ENCODE measurements around the gene FIGN. TPM values are rescaled to one million over a fixed set of nuclear protein-coding genes. Genes with fewer than 3 reads are reported as not detected.

Gene FIGN
- total and polyA plus RNA-seq, 2 donors (not counting 1 experiment from before 2014, with no cell fraction given), result 1.5 to 1.6 TPM

- H2AFZ ChIP-seq (ENCODE audit: low read length), result no peak overlapping the region
- H3K4me3 ChIP-seq (replicated peaks in 1 of 4; ENCODE audit: control extremely low read depth in 1 of 4, insufficient read depth in 1 of 4, low read depth in 3 of 4, low read length in 4 of 4), result no peak overlapping the region
- no peaks in the 10 kb centered on the region for H4K20me1 ChIP-seq (ENCODE audit: control insufficient read depth, extremely low read depth, insufficient read depth, low read length)
- H3K4me1 ChIP-seq (ENCODE audit: control insufficient read depth, extremely low read depth, insufficient read depth, low read length), result no peaks in the 10 kb centered on the region
- no peak overlapping the region for H3K9ac ChIP-seq (ENCODE audit: insufficient read depth, low read length)
- H3K9me3 ChIP-seq (ENCODE audit: control insufficient read depth, insufficient read depth, low read depth, low read length), result no peaks in the 10 kb centered on the region
- TF ChIP-seq CTCF (conservative IDR thresholded peaks at IDR 0.05 in 1 of 2, IDR thresholded peaks at IDR 0.05 in 1 of 2; ENCODE audit: low read depth in 1 of 2, low read length in 2 of 2) (no peak), EZH2 (IDR thresholded peaks at IDR 0.05; ENCODE audit: low read length, missing control alignments) (no peak)
- H3K27me3 ChIP-seq (ENCODE audit: control insufficient read depth, insufficient read depth, low read length), result no peaks in the 10 kb centered on the region
- peak in 1 of 2 donors; percentile 16 for DNase-seq (ENCODE audit: low read depth in 2 of 2)
- H3K79me2 ChIP-seq (ENCODE audit: control insufficient read depth, insufficient read depth, low read length), result no peaks in the 10 kb centered on the region
- H3K27ac ChIP-seq (ENCODE audit: insufficient read depth, low read length), result no peak overlapping the region
- no peaks in the 10 kb centered on the region for H3K36me3 ChIP-seq (ENCODE audit: control insufficient read depth, insufficient read depth, low read length)
- H3K4me2 ChIP-seq (ENCODE audit: extremely low read depth, insufficient read depth, low read length), result no peak overlapping the region
Observed at GRCh38 chr2:163594497-163594896, 141.3 kb downstream of the FIGN start.

- H3K27me3 ChIP-seq (ENCODE audit: control insufficient read depth, insufficient read depth, low read length), result no peaks in the 10 kb centered on the region
- H3K9me3 ChIP-seq (ENCODE audit: control insufficient read depth, insufficient read depth, low read depth, low read length), result no peaks in the 10 kb centered on the region
- H3K4me2 ChIP-seq (ENCODE audit: extremely low read depth, insufficient read depth, low read length), result no peak overlapping the region
- H3K36me3 ChIP-seq (ENCODE audit: control insufficient read depth, insufficient read depth, low read length), result no peaks in the 10 kb centered on the region
- H3K9ac ChIP-seq (ENCODE audit: insufficient read depth, low read length), result no peak overlapping the region
- H3K4me1 ChIP-seq (ENCODE audit: control insufficient read depth, extremely low read depth, insufficient read depth, low read length), result no peaks in the 10 kb centered on the region
- H3K79me2 ChIP-seq (ENCODE audit: control insufficient read depth, insufficient read depth, low read length), result no peaks in the 10 kb centered on the region
- DNase-seq (ENCODE audit: low read depth in 2 of 2), result no peak
- no peak overlapping the region for H3K27ac ChIP-seq (ENCODE audit: insufficient read depth, low read length)
- TF ChIP-seq EZH2 (IDR thresholded peaks at IDR 0.05; ENCODE audit: low read length, missing control alignments), result no peak
- TF ChIP-seq CTCF (conservative IDR thresholded peaks at IDR 0.05 in 1 of 2, IDR thresholded peaks at IDR 0.05 in 1 of 2; ENCODE audit: low read depth in 1 of 2, low read length in 2 of 2), result no peak
- H3K4me3 ChIP-seq (replicated peaks in 1 of 4; ENCODE audit: control extremely low read depth in 1 of 4, insufficient read depth in 1 of 4, low read depth in 3 of 4, low read length in 4 of 4), result no peak overlapping the region
- H4K20me1 ChIP-seq (ENCODE audit: control insufficient read depth, extremely low read depth, insufficient read depth, low read length), result no peaks in the 10 kb centered on the region
- H2AFZ ChIP-seq (ENCODE audit: low read length), result no peak overlapping the region
Observed at GRCh38 chr2:163593982-163594381, 141.8 kb downstream of the FIGN start.

- Histone ChIP-seq H3K27me3 (ENCODE audit: control insufficient read depth, insufficient read depth, low read length) (no peaks in the 10 kb centered on the region), H3K4me3 (replicated peaks in 1 of 4; ENCODE audit: control extremely low read depth in 1 of 4, insufficient read depth in 1 of 4, low read depth in 3 of 4, low read length in 4 of 4) (no peak overlapping the region), H3K4me1 (ENCODE audit: control insufficient read depth, extremely low read depth, insufficient read depth, low read length) (no peaks in the 10 kb centered on the region), H4K20me1 (ENCODE audit: control insufficient read depth, extremely low read depth, insufficient read depth, low read length) (no peaks in the 10 kb centered on the region), H3K79me2 (ENCODE audit: control insufficient read depth, insufficient read depth, low read length) (no peaks in the 10 kb centered on the region), H3K9ac (ENCODE audit: insufficient read depth, low read length) (no peak overlapping the region), H3K27ac (ENCODE audit: insufficient read depth, low read length) (no peak overlapping the region), H3K36me3 (ENCODE audit: control insufficient read depth, insufficient read depth, low read length) (no peaks in the 10 kb centered on the region), H3K4me2 (ENCODE audit: extremely low read depth, insufficient read depth, low read length) (no peak overlapping the region), H3K9me3 (ENCODE audit: control insufficient read depth, insufficient read depth, low read depth, low read length) (no peaks in the 10 kb centered on the region), H2AFZ (ENCODE audit: low read length) (no peak overlapping the region)
- TF ChIP-seq CTCF (conservative IDR thresholded peaks at IDR 0.05 in 1 of 2, IDR thresholded peaks at IDR 0.05 in 1 of 2; ENCODE audit: low read depth in 1 of 2, low read length in 2 of 2) (no peak), EZH2 (IDR thresholded peaks at IDR 0.05; ENCODE audit: low read length, missing control alignments) (no peak)
- DNase-seq (ENCODE audit: low read depth in 2 of 2), result no peak
Observed at GRCh38 chr2:163592954-163593622, 142.7 kb downstream of the FIGN start.

Data from fibroblast of lung (primary cell).